ENCODE data around the gene EIF3L. TPM values are rescaled to one million over a fixed set of nuclear protein-coding genes. Genes with fewer than 3 reads are reported as not detected.

EIF3L gene
- total RNA-seq, 1 experiment from 2014 or later, result 218 TPM

DNA sequence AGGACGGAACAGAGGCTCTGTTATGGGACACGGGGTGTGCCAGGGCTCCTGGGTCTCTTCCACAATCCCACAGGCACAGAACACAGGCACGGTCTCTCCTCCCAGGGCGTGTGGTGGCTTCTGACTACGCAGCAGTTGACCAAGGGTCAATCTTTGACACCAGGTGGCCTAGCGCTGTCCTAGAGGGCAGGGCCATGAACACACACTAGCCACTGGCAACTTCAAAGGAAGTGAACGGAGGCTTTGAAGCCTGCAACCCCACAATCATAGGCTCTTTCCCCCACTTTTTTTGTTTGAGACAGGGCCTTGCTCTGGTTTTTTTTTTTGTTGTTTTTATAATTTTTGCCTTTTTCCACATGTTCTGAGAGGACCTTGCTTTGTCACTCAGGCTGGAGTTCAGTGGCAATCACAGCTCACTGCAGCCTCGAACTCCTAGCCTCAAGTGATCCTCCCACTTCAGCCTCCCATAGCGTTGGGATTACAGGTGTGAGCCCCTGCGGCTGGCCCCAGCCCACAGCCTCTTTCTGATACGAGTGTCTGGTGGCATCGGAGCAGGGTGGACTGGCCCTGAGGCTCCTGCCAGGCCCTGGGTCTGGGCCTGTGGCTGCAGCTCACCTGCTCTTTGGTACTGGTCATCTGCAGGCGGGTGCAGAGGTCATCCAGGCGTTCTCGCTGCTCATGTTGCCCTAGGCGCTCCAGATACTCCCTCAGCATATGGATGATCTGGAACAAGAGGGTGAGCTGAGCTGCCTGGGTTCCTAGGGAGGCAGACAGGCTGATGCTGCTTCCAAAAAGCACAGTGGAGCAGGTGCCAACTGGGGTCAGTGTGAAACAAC, 17.0 kb upstream of the EIF3L start:
- no peak overlapping the region for H3K27ac ChIP-seq (ENCODE audit: low read length)
- H3K79me2 ChIP-seq (ENCODE audit: low read length), result no peaks in the 10 kb centered on the region
- no peaks in the 10 kb centered on the region for H3K27me3 ChIP-seq (ENCODE audit: low read length)
- H3K4me3 ChIP-seq (ENCODE audit: low read length), result no peak overlapping the region
- H3K9me2 ChIP-seq (replicated peaks; ENCODE audit: low read length), result no peaks in the 10 kb centered on the region
- no peaks in the 10 kb centered on the region for H3K4me1 ChIP-seq (ENCODE audit: insufficient read depth, low read length)
- BruUV-seq (replicated peaks), result no TSS peak
- POLR2A ChIA-PET (ENCODE audit: unreplicated experiment), result no interaction called here
- H3K9ac ChIP-seq (ENCODE audit: low read length), result no peak overlapping the region
- CTCF ChIA-PET, result no interaction called here
- DNase-seq (no peak), ATAC-seq (no peak)
- TF ChIP-seq EZH2phosphoT487 (IDR thresholded peaks at IDR 0.05; ENCODE audit: borderline replicate concordance, low read length), result no peak
- TF ChIP-seq, protein P1, sequence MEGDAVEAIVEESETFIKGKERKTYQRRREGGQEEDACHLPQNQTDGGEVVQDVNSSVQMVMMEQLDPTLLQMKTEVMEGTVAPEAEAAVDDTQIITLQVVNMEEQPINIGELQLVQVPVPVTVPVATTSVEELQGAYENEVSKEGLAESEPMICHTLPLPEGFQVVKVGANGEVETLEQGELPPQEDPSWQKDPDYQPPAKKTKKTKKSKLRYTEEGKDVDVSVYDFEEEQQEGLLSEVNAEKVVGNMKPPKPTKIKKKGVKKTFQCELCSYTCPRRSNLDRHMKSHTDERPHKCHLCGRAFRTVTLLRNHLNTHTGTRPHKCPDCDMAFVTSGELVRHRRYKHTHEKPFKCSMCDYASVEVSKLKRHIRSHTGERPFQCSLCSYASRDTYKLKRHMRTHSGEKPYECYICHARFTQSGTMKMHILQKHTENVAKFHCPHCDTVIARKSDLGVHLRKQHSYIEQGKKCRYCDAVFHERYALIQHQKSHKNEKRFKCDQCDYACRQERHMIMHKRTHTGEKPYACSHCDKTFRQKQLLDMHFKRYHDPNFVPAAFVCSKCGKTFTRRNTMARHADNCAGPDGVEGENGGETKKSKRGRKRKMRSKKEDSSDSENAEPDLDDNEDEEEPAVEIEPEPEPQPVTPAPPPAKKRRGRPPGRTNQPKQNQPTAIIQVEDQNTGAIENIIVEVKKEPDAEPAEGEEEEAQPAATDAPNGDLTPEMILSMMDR (conservative IDR thresholded peaks at IDR 0.05; ENCODE audit: low read depth, low read length), result no peak
- TF ChIP-seq EZH2 (IDR thresholded peaks at IDR 0.05; ENCODE audit: low read length, unreplicated experiment), result no peak
- intact Hi-C loops (cut with micrococcal nuclease), result no loop called here
- no peak overlapping the region for H2AFZ ChIP-seq (ENCODE audit: low read length)
- H3F3A ChIP-seq (ENCODE audit: low read length, unreplicated experiment), result no peaks in the 10 kb centered on the region
- no peaks in the 10 kb centered on the region for H4K20me1 ChIP-seq (ENCODE audit: low read length)
- H3K36me3 ChIP-seq (ENCODE audit: low read depth, low read length), result no peaks in the 10 kb centered on the region; the same call in 1 of the 2 replicates
- H3K9me3 ChIP-seq (ENCODE audit: low read length), result no peaks in the 10 kb centered on the region
- H3K4me2 ChIP-seq (ENCODE audit: low read length), result no peak overlapping the region

DNA sequence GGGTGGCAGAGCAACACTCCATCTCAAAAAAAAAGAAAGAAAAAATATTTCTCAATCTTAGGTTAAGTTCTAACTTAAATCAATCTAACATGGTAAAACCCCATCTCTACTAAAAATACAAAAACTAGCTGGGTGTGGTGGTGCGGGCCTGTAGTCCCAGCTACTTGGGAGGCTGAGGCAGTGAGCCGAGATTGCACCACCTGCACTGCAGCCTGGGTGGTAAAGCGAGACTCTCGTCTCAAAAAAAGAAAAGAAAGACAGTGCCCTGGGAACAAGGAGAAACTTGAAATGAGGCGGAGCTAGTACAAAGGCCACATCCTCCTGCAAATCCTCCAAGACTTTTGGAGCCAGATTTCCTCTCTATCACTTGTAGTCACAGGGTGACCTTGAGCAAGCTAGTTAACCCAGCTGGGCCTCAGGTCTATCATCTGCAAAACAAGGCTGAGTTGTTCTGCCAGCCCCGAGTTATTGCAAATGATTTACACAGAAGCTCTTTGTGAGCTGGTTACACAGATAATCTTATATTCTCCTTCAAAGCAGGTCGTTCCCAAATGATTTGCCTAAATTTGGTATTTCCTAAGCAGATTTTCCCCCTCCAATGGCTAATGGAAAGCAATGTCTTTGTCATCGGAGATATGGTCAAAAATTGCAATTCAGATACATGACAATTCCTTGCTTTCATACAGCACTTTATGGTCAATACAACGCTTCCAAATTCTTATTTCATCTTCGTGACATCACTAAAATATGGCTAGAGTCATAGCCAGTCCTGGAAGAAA, 7.0 kb upstream of the EIF3L start:
- Histone ChIP-seq H3K36me3 (ENCODE audit: low read depth, low read length) (no peaks in the 10 kb centered on the region), H3K9me3 (ENCODE audit: low read length) (no peaks in the 10 kb centered on the region), H2AFZ (ENCODE audit: low read length) (no peak overlapping the region), H3K4me3 (ENCODE audit: low read length) (peak overlapping the region; percentile 88), H3K4me2 (ENCODE audit: low read length) (peak overlapping the region; percentile 90), H3K9ac (ENCODE audit: low read length) (no peak overlapping the region), H3K27ac (ENCODE audit: low read length) (no peak overlapping the region), H3K79me2 (ENCODE audit: low read length) (peaks cover 26% of the 10 kb centered on the region), H3K9me2 (replicated peaks; ENCODE audit: low read length) (no peaks in the 10 kb centered on the region), H3F3A (ENCODE audit: low read length, unreplicated experiment) (no peaks in the 10 kb centered on the region), H3K4me1 (ENCODE audit: insufficient read depth, low read length) (peaks cover 4% of the 10 kb centered on the region; the same call in 1 of the 2 replicates), H4K20me1 (ENCODE audit: low read length) (no peaks in the 10 kb centered on the region), H3K27me3 (ENCODE audit: low read length) (no peaks in the 10 kb centered on the region)
- no TSS peak for BruUV-seq (replicated peaks)
- TF ChIP-seq EZH2phosphoT487 (IDR thresholded peaks at IDR 0.05; ENCODE audit: borderline replicate concordance, low read length) (no peak), EZH2 (IDR thresholded peaks at IDR 0.05; ENCODE audit: low read length, unreplicated experiment) (no peak)
- TF ChIP-seq, protein P1 (conservative IDR thresholded peaks at IDR 0.05; ENCODE audit: low read depth, low read length), result no peak
- intact Hi-C loops (cut with micrococcal nuclease), result no loop called here
- ChIA-PET POLR2A (ENCODE audit: unreplicated experiment) (no interaction called here), CTCF (no interaction called here)
- no peak for DNase-seq
- ATAC-seq, result no peak

Measured in PC-3 (cell line).